Activated T-cell treated with anti-CD3 and anti-CD28 coated beads for 1 hour (primary cell): ENCODE measurements around the gene DMKN.
"Not testable (repeated sequence)": the region's sequence is repeated elsewhere in the genome, so short reads cannot be mapped to it uniquely, and the experiment has no call there.

Experiments used
- DNase-seq: peaks from one replicate; pipeline ENCODE4 v3.0.0-alpha.2; 2020; ENCODE audit warnings: low read depth

The DMKN gene

DNA sequence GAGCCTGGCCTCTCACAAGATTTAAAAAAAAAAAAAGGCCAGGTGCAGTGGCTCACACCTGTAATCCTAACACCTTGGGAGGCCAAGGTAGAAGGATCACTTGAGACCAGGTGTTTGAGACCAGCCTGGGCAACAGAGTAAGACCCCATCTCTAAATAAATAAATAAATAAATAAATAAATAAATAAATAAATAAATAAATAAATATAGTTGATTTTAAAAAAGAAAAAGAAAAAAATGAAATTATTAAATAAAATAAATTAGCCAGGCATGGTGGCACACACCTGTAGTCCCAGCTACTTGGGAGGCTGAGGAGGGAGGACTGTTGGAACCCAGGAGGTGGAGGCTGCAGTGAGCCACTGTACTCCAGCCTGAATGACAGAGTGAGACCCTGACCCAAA lies 51.7 kb downstream of the DMKN start:
- DNase-seq = not testable (repeated sequence)

DNA sequence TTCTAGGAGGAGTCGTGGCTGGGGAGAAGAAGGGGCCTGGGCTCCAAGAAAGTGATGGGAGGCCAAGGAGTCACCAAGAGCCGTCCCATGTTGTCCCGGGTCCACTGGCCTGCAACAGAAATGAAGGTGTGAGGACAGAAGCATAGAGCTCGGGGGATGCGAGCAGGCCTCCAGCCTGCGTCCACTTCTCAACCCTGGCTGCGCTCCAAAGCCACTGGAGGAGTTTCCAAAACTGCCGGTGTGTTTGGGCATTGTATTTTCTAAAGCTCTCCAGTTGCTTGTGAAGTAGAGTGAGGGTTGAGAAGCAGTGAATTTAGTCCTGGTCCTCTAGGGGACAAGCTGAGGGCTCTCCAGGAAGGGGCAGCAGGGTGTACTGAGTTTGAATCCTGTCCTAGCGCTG lies 52.4 kb downstream of the DMKN start:
- DNase-seq = no peak

DNA sequence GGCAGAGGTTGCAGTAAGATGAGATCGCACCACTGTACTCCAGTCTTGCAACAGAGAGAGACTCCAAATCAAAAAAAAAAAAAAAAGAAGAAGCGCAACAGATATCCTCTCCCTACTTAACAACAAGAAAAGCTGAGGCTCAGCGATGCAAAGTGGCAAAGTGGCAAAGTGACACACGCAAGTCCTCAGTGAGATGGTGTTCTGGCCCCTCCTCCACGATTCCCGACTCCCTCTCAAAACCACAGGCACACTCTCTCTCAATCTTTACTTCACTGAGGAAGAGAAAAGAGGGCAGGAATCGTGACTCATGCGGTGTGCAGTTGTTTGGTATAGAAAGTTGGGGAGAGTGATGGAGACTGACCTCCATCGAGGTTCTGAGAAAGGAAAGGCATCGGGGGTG lies 52.8 kb downstream of the DMKN start:
- DNase-seq = no peak

DNA sequence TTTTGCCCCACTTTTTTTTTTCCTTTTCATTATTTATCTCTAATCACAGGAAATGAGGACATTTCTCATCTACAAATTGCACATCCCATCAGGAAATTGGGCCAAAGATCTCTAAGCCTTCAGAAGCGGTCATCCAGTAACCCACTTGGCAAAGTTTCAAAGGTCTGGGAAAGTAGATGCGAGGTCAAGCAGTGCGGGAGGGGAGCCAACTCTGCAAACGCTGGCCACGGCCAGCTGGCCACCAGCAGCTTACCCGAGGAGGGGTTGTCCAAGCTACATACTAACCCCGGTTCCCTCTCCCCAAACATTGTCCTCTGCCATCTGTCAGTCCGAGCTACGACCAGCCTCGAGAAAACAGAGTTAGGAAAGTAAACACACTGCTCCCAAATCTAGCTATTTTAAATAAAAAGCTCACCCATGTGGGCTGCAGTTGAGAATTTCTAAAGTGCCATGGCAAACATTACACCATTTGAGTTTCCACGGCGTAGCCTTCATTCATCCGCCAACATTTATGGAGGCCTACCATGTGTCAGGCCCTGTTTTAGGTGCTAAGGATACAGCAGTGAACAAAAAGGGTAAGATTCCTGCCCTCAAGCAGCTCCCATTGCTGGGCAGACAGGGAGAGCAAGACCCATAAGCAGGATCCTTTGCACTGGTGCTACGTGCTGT lies 53.9 kb downstream of the DMKN start:
- no peak for DNase-seq

DNA sequence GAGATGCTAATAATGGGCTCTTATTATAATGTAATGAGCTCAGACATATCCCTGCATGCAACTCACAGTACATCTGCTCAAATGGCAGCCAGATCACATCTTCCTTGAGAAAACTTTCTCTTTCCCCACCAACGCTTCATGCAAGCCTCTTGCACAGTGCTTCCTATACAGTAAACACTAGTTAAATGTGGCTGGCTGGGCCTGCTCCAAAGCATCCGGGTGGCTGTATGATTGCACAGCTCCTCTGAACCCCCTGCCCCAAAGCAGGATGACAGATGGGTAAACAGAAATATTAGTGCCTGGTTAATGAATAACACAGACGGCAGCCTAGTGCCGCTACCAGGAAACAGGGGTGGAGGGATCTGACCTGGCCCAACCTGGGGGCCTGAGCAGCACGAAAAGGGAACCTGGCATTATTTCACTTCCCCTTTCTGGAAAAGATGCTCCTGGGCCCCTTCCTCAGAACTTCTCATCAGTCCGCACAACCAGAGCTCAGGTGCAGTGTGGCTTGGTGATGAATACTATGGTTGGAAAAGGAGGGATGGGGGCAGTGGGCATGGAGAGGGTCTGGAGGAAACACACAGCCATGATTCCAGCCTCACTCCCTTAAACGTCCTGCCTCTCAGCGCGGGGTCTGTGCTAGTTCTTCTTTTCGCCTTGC lies 54.6 kb downstream of the DMKN start:
- no peak for DNase-seq

DNA sequence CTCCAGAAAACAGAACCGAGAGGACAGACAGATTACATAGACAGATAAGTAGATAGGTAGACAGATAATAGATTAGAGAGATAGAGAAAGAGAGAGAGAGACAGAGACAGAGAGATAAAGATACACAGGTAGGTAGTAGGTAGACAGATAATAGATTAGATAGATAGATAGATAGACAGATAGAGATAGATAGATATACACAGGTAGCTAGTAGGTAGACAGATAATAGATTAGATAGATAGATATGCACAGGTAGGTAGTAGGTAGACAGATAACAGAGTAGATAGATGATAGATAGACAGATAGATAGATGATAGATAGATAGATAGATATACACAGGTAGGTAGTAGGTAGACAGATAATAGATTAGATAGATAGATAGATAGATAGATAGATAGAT lies 55.3 kb downstream of the DMKN start:
- DNase-seq = no peak

DNA sequence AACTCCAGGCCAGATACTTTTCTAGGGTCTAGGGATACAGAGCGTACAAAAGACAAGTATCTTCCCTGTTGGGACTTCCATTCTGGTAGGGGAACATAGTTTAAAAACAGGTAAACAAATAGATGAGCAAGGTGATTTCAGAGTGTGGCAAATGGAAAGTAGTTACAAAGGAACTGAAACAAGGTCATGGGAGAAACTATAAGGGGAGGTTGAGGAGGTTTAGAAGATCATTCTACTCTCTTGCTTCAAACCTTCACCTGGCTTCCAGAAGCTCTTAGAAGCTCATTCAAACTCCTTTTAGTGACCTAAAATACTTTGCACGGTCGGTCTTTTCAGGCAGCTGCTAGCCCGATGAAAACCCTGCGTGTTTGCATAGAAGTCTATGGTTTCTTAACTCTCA lies 56.3 kb downstream of the DMKN start:
- no peak for DNase-seq

DNA sequence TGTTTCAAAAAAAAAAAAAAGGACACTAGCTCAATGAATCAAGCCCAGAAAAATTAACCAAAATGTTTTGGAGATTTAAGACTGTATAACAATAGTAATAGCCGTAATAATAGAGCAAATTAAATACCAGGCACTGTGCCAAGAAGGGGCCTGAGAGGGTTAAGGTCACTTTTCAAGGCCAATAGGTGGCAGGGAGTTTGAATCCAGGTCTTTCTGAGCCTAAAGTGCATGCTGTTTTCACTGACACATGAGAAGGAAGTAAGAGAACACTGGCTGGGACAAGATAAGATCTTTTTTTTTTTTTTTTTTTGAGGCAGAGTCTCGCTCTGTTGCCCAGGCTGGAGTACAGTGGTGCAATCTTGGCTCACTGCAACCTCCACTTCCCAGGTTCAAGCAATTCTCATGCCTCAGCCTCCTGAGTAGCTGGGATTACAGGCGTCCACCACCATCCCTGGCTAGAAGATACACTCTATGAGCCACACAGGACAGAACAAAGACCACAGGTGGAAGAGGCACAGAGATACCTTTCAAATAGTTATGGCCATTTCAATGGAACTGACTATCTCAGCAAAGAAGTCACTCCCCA lies 57.7 kb downstream of the DMKN start:
- DNase-seq = no peak

DNA sequence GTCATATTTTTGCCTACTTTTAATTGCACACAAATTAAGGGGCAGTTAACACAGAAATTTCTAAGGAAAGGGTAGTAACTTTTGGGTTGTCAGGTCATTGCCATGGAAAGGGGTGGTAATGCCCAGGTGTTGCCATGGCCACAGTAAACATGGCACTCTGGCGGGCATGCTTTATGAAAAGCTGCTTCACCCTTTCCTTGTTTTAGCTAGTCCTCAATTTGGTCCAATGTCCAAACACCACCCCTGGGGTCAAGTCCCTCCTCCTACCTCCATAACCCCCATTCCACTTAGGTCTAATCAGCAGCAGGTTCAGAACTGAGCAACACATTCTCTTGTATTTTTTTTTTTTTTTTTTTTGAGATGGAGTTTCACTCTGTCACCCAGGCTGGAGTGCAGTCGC lies 58.8 kb downstream of the DMKN start:
- DNase-seq = no peak

DNA sequence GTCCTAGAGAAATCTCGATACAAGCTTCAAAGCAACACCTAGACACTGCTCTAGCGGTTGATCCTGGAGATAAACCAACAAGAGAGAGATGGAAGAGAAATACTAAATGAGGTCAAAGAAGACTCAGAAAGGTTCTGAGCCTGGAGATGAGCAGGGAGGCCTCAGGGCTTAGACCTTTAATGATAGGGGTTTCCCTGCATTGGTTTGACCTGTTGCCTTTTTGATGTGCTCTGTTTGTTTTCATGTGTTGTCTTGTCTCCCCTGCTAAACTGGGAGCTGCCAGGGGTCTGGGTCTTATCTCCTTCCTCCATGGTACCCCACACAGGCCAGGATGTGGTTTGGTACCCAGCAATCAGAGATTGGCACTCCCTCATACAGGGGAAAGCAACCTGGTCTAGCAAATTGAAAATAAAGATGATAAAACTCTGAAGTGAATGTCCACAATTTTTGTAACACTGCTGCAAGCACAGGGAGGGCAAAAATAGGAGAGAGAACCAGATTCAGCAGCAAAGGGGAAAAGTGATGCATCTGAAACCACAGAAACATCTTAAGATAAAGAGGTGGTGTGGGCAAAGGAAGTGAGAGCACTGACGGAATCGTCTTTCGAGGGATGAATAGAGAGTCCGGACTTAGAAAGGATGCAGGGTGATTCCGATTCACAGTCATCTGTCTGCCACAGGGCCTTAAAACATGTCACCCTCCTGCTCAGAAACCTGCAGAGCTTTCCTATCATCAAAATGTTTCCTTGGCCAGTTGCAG lies 61.9 kb downstream of the DMKN start:
- no peak for DNase-seq

DNA sequence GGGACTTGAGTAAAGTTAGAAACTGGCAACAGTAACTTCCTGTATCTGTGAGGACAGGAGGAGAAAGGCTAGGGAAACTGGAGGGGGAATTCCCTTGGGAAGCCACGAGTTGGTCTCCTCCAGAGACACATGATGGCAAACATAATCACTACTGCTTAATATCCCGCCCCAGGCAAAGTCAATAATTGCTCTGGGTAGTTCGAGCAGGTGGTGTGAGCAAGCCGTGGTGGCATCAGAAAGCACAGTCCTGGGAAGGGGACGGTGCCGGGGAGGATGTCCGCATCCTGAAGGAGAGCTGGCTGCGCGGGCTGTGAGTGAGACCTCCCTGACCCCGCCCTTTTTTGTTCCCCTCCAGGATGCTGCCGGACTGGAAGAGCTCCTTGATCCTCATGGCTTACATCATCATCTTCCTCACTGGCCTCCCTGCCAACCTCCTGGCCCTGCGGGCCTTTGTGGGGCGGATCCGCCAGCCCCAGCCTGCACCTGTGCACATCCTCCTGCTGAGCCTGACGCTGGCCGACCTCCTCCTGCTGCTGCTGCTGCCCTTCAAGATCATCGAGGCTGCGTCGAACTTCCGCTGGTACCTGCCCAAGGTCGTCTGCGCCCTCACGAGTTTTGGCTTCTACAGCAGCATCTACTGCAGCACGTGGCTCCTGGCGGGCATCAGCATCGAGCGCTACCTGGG lies 63.9 kb downstream of the DMKN start:
- DNase-seq = no peak

DNA sequence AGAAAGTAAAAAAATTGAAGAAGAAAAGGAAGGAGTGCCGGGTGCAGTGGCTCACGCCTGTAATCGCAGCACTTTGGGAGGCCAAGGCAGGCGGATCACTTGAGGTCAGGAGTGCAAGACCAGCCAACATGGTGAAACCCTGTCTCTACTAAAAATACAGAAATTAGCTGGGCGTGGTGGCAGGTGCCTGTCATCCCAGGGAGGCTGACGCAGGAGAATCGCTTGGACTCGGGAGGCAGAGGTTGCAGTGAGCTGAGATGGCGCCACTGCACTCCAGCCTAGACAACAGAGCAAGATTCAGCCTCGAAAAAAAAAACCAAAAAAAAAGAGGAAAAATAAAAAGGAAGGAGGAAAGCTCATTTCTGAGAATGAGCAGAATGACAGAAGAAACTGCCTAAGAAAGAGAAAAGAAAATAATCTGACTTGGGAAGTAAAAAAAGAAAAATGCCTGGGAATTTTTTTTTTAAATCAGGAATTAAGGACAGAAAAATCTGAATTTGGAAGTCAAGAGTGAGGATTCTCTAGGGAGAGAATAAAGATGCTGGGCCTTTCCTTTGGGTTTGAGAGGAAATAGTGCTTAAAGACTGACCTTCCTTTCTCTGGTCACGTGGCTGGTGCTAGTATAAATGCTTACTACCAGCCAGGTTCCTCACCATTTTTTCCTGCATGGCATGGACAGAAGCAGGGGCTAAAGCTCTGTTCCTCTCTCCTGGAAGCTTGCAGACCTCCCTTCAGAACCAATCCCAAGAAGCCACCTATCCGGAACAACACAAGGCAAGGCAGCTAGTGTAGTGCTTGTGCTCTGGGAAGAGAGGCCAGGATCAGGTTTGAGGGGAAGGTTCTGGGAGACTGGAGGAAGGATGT lies 65.6 kb downstream of the DMKN start, which contains the start of gene FFAR2:
FFAR2 (plus strand) TSS at position 652 of the 864 bp plus-strand sequence. CDS start 1,458 bp downstream, outside the sequence.
- DNase-seq = no peak
